Stimulated activated CD4-positive, alpha-beta T cell treated with anti-CD3 and anti-CD28 coated beads, Interleukin-15, amount 100 ng/mL, for 24 hours (primary cell): ENCODE data around the gene SENP8.
"Not testable (repeated sequence)": the region's sequence is repeated elsewhere in the genome, so short reads cannot be mapped to it uniquely, and the experiment has no call there.

ENCODE experiments used
- DNase-seq: peaks from one replicate; pipeline ENCODE4 v3.0.0-alpha.2; 2020

Gene SENP8

GRCh38 chr15:72155635-72156616, 37.7 kb downstream of the SENP8 start:
- DNase-seq, result peak; percentile 88

GRCh38 chr15:72156928-72157327, 38.7 kb downstream of the SENP8 start:
- no peak for DNase-seq

- no peak for DNase-seq
Observed at GRCh38 chr15:72160696-72161245, 42.6 kb downstream of the SENP8 start.

- no peak for DNase-seq
Observed at GRCh38 chr15:72161361-72162132, 43.3 kb downstream of the SENP8 start.

- DNase-seq, result no peak
Observed at GRCh38 chr15:72162569-72162968, 44.4 kb downstream of the SENP8 start.

GRCh38 chr15:72163719-72164118, 45.5 kb downstream of the SENP8 start:
- DNase-seq, result no peak

- DNase-seq, result no peak
Observed at GRCh38 chr15:72166716-72167417, 48.7 kb downstream of the SENP8 start.

GRCh38 chr15:72167445-72167844, 49.2 kb downstream of the SENP8 start:
- no peak for DNase-seq

- no peak for DNase-seq
Observed at GRCh38 chr15:72168131-72168807, 50.1 kb downstream of the SENP8 start.

- no peak for DNase-seq
Observed at GRCh38 chr15:72168808-72169190, 50.6 kb downstream of the SENP8 start.

- DNase-seq, result no peak
Observed at GRCh38 chr15:72169236-72169920, 51.2 kb downstream of the SENP8 start.

GRCh38 chr15:72169921-72170611, 51.9 kb downstream of the SENP8 start:
- DNase-seq, result no peak

- DNase-seq, result no peak
Observed at GRCh38 chr15:72170691-72171090, 52.5 kb downstream of the SENP8 start.

GRCh38 chr15:72171978-72172377, 53.8 kb downstream of the SENP8 start:
- DNase-seq, result not testable (repeated sequence)

- DNase-seq, result no peak
Observed at GRCh38 chr15:72172796-72173195, 54.6 kb downstream of the SENP8 start.

GRCh38 chr15:72173401-72173800, 55.2 kb downstream of the SENP8 start:
- DNase-seq, result no peak

GRCh38 chr15:72173864-72174550, 55.8 kb downstream of the SENP8 start:
- no peak for DNase-seq

- no peak for DNase-seq
Observed at GRCh38 chr15:72174551-72175165, 56.5 kb downstream of the SENP8 start.

GRCh38 chr15:72175186-72176044, 57.2 kb downstream of the SENP8 start:
- DNase-seq, result no peak
